ENCODE data around the gene MROH9. TPM values are rescaled to one million over a fixed set of nuclear protein-coding genes. Genes with fewer than 3 reads are reported as not detected.
"Not testable (repeated sequence)": the region's sequence is repeated elsewhere in the genome, so short reads cannot be mapped to it uniquely, and the experiment has no call there.

The MROH9 gene, protein sequence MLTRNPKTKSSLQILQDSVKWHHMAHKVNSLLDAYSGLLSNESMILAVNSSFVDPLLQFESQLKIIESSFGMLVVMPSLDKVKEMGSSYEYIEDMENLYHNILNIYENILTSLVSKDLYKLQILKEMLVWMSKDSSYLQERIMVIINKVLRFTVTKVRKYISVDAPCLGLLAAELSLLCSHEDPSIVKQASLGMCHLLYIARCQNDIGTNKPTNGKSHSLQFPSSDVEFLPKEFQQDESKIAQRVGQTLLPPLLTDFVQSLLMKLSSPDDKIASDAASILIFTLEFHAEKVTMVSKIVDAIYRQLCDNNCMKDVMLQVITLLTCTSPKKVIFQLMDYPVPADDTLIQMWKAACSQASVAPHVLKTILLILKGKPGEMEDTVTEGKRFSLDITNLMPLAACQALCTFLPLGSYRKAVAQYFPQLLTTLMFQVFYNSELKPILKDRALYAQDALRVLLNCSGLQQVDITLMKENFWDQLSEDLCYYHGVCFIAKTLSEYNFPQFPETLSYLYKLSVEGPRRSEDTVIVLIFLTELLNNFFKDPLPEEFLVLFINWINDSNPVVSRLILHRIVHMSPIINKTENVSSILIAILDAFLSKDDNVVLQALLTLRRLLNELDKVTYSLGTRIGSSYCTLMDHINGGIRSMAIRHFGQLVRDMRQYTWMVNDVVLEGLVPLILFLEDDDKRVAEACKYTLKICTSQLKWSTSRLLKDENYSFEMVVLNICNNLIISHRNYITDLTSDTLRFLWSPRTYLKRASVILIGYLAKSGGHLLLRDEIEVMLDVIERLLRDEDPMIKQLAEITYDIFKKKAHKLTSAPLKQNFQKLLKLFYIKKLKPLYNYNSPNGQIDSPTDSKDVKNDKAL
- total RNA-seq, result not detected in 2 replicates

DNA sequence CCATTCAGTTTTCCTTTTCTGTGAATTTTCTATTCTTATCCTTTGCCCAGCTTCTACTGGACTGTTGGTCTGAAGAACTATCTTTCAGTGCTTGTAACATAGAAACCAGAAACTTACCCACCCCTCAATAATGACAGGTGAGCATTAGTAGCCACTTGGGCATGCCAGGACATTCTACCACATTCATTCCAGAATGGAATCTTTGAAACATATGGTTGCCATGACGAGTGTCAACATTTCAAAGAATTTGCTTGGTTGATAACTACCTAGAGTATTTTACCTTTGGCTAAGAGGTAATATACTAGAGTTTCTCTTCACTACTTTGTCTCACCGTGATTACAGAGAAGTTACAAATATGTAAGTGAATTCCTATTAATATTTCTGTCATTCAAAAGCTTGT, at the start of gene MROH9:
TSS of gene MROH9 (plus strand) at position 304 of the 400 bp plus-strand sequence. CDS start 10,023 bp downstream, outside the sequence.
- Mint-ChIP-seq H3K4me3 (no peak within 1 kb of the TSS), H3K4me1 (no peaks in the 10 kb centered on the region), H3K27me3 (no peaks in the 10 kb centered on the region), H3K36me3 (ENCODE audit: low read depth) (no peaks in the 10 kb centered on the region), H3K9me3 (no peaks in the 10 kb centered on the region), H3K27ac (no peak within 1 kb of the TSS)
- intact Hi-C loops (cut with micrococcal nuclease), result no loop called here
- no peak for DNase-seq

DNA sequence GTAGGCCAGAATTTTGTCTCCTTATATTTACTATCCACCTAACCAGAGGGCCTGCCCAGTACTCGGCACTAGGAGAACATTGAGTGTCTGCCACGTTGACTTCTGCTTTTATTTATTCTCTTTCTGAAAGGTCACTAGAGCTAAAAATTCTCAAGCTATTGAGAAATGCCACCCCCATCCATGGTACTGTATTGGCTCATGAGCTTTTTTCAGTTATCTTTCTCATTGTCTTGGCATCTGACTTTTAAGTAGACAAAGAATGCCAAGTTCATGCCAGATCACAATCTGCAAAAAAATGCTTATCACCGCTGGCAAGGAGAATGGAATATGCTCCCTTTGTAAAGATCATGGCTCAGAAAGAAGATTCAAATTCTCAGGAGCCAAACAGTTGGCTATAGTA, 49.8 kb upstream of the MROH9 start:
- DNase-seq, result no peak
- Mint-ChIP-seq H3K27ac (no peak overlapping the region), H3K4me1 (no peaks in the 10 kb centered on the region), H3K9me3 (no peaks in the 10 kb centered on the region), H3K27me3 (peaks cover 2% of the 10 kb centered on the region), H3K36me3 (ENCODE audit: low read depth) (no peaks in the 10 kb centered on the region), H3K4me3 (no peak overlapping the region)
- intact Hi-C loops (cut with micrococcal nuclease), result no loop called here

DNA sequence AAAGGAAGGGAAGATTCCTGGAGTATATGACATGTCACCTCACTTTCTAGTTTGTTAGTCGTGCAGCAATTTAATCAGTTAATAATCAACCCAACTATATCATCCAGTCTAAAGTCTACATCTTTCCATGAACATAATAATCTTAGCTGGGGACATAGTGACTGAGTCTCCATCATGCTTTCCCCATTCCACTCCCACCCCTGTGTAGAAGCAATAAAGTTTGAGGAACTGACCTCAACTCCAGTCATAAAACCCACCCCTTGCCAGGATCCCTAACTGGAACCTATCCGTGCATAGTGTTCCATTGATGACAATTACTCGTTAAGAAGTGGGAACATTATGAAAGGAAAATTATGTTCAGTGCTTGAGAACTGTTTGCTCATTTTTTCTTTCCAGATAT, 48.9 kb upstream of the MROH9 start:
- H3K27me3 Mint-ChIP-seq, result peaks cover 2% of the 10 kb centered on the region

DNA sequence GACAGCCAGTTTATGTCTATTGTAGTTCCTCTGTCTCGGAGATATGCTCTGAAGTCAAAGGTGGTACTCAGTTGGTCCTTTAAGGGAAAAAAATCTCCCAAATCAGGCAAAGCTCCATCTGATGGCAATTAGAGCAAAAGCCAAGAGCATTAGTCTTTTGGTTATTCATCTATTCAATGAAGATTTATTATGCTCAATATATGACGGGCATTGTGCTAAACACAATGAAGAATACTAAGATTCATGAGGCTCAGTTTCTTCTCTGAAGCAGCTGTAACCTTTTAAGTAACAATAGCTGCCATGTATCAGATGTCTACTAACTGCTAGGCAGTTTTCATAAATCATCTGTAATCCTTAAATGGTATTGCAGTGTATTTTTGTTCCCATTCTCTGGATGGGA, 47.6 kb upstream of the MROH9 start:
- Mint-ChIP-seq H3K27ac (no peak overlapping the region), H3K4me1 (no peaks in the 10 kb centered on the region), H3K36me3 (ENCODE audit: low read depth) (no peaks in the 10 kb centered on the region), H3K4me3 (no peak overlapping the region), H3K9me3 (no peaks in the 10 kb centered on the region), H3K27me3 (no peaks in the 10 kb centered on the region)
- intact Hi-C loops (cut with micrococcal nuclease), result no loop called here
- DNase-seq, result no peak

More for the DNA sequence above, 48.9 kb upstream of the MROH9 start:
- H3K9me3 Mint-ChIP-seq, result no peaks in the 10 kb centered on the region
- DNase-seq, result no peak
- no peaks in the 10 kb centered on the region for H3K36me3 Mint-ChIP-seq (ENCODE audit: low read depth)
- no peaks in the 10 kb centered on the region for H3K4me1 Mint-ChIP-seq
- intact Hi-C loops (cut with micrococcal nuclease), result no loop called here
- H3K27ac Mint-ChIP-seq, result no peak overlapping the region
- H3K4me3 Mint-ChIP-seq, result no peak overlapping the region

DNA sequence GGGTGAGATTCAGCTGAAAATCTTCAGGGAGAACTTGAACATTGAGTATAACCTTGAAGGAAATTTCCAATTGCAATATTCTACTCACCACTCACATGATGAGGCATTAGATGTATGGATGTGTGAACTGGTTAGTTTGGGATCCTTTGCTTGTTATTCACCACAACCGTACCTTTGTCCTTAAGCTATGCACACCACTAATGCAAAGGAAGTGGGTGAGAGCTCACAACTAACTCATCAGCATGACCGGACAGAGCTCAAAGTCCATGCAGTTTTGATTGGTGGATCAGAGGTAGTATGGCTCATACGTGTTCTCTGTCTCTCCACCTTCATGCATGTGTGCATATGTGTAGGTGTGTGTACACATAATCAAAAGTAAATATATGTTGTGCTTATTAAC, 43.5 kb upstream of the MROH9 start:
- Mint-ChIP-seq H3K36me3 (ENCODE audit: low read depth) (no peaks in the 10 kb centered on the region), H3K27ac (no peak overlapping the region), H3K27me3 (no peaks in the 10 kb centered on the region), H3K4me3 (no peak overlapping the region), H3K4me1 (no peaks in the 10 kb centered on the region), H3K9me3 (no peaks in the 10 kb centered on the region)
- intact Hi-C loops (cut with micrococcal nuclease), result no loop called here
- no peak for DNase-seq

DNA sequence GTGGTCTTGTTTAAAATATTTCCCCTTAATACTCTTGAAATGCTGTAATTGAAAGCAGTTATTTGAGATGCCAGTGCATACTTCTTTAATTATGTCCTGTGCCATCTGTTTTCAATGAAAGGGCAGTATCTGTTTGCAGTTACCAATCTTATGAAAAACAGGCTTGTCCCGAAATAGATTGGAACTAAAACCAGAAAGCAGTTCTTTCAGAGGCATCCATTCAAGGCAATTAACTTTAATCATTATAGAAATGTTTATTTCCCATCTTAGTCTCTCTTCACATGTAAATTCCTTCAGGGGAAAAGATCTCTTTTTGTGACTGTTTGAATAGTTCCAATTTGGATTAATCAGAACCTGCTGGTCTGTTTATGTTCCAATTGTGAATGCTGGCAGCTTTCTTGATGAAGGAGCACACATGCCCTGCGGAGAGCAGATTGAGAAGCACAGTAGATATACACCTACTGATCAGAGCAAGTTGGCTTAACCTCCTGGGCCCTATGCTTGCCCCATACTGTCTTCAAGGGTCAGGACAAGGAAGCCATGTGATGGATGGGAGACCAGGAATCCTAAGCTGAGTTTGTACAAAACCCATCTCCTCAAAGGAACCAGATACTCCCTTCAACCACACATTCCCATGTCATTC, 41.6 kb upstream of the MROH9 start:
- Mint-ChIP-seq H3K4me3 (no peak overlapping the region), H3K27ac (no peak overlapping the region), H3K9me3 (no peaks in the 10 kb centered on the region), H3K27me3 (peaks cover 2% of the 10 kb centered on the region), H3K36me3 (ENCODE audit: low read depth) (no peaks in the 10 kb centered on the region), H3K4me1 (no peaks in the 10 kb centered on the region)
- intact Hi-C loops (cut with micrococcal nuclease), result no loop called here
- no peak for DNase-seq

DNA sequence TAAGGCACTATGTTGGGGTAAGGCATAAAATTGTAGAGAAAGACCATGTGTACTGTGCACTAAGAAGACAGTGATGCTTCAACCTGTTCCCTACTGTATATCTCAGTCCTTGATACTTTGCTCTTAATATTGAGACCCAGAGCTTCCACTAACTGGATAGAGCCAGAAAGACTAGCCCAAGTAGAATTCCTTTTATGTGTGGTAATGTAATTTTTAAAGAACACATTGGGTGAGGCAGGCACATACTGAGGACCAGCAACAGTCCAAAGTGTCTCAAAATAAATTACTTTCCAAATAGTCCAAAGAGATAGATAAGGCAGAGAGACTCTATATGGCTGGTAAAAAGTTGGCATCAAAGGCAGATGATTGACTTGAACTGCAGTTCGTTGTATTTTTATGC, 31.4 kb upstream of the MROH9 start:
- Mint-ChIP-seq H3K36me3 (ENCODE audit: low read depth) (no peaks in the 10 kb centered on the region), H3K27ac (no peak overlapping the region), H3K9me3 (no peaks in the 10 kb centered on the region), H3K4me3 (no peak overlapping the region), H3K4me1 (no peaks in the 10 kb centered on the region), H3K27me3 (no peaks in the 10 kb centered on the region)
- intact Hi-C loops (cut with micrococcal nuclease), result no loop called here
- no peak for DNase-seq

DNA sequence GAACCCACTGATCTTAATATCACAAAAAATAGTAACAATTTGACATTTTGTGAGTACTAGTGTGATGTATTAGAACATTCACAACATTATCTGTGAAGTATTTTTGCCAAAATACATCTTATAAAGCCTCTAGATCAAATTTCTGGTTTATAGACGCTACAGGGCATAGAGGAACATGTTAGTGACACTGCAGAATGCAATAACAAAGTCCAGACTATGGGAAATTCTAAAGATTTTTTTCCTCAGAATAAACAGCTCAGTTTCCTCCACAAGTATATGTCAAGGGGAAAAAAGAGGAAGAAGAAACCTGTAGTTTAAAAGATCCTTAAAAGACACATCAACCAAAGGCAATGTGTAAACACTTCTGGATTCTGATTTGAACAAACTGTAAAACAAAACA, 26.4 kb upstream of the MROH9 start:
- Mint-ChIP-seq H3K9me3 (no peaks in the 10 kb centered on the region), H3K4me1 (no peaks in the 10 kb centered on the region), H3K27ac (no peak overlapping the region), H3K4me3 (no peak overlapping the region), H3K36me3 (ENCODE audit: low read depth) (no peaks in the 10 kb centered on the region), H3K27me3 (no peaks in the 10 kb centered on the region)
- intact Hi-C loops (cut with micrococcal nuclease), result no loop called here
- DNase-seq, result no peak

DNA sequence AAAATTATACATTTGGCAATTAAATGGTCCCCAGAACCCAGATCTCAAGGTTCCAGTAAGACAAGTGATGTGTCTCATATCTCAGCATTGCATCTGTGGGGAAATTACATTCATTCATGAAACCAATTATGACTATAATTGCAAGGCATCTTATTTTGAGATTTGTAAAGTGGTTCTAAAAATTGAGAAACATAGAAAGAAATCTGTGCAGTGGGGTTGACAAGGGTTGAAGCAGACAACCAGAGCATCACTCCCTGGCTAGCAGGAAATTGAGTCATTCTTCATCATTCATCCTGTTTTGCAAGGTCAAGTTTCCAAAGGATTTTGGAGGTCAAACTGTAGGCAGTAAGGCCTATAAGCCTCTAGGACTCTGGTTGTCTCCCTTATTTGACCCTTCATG, 25.1 kb upstream of the MROH9 start:
- no peak overlapping the region for H3K27ac Mint-ChIP-seq
- no peak for DNase-seq
- no peak overlapping the region for H3K4me3 Mint-ChIP-seq
- intact Hi-C loops (cut with micrococcal nuclease), result no loop called here
- no peaks in the 10 kb centered on the region for H3K4me1 Mint-ChIP-seq
- no peaks in the 10 kb centered on the region for H3K27me3 Mint-ChIP-seq
- no peaks in the 10 kb centered on the region for H3K9me3 Mint-ChIP-seq
- no peaks in the 10 kb centered on the region for H3K36me3 Mint-ChIP-seq (ENCODE audit: low read depth)

DNA sequence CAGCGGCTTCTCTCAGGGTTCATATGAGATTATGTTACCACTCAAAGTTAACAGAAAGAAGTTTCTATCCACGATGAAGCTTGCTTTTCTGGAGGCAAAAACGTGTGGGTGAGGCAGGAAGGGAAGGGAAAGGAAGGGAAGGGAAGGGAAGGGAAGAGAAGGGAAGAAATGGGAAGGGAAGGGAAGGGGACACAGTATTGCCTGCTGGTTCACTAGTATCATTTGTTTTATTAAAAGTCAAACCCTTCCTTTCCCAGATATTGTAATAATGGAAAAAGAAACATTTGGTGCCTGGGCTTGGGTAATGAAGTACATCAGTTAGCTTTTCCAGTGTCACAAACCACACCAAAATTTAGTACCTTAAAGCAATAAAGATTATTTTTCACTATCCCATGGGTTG, 18.0 kb upstream of the MROH9 start:
- Mint-ChIP-seq H3K9me3 (peaks cover 10% of the 10 kb centered on the region), H3K4me1 (no peaks in the 10 kb centered on the region), H3K27ac (no peak overlapping the region), H3K36me3 (ENCODE audit: low read depth) (no peaks in the 10 kb centered on the region), H3K27me3 (no peaks in the 10 kb centered on the region), H3K4me3 (no peak overlapping the region)
- intact Hi-C loops (cut with micrococcal nuclease), result no loop called here
- no peak for DNase-seq

DNA sequence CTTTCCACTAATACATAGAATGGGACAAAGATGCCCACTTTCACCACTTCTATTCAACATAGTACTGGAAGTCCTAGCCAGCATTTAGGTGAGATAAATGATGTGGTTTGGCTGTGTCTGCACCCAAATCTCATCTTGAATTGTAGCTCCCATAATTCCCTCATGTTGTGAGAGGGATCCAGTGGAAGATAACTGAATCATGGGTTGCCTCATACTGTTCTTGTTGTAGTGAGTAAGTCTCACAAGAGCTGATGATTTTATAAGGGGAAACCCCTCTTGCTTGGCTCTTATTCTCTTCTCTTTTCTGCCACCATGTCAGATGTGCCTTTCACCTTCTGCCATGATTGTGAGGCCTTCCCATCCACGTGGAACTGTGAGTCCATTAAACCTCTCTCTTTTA, 10.7 kb upstream of the MROH9 start:
- not testable (repeated sequence) for H3K4me3 Mint-ChIP-seq; H3K9me3 Mint-ChIP-seq; H3K36me3 Mint-ChIP-seq (ENCODE audit: low read depth); DNase-seq; H3K4me1 Mint-ChIP-seq; H3K27ac Mint-ChIP-seq; H3K27me3 Mint-ChIP-seq
- intact Hi-C loops (cut with micrococcal nuclease), result loop anchor here (5.0 kb wide), 1 partner anchor 252 kb away; no protein-coding TSS in a partner anchor

DNA sequence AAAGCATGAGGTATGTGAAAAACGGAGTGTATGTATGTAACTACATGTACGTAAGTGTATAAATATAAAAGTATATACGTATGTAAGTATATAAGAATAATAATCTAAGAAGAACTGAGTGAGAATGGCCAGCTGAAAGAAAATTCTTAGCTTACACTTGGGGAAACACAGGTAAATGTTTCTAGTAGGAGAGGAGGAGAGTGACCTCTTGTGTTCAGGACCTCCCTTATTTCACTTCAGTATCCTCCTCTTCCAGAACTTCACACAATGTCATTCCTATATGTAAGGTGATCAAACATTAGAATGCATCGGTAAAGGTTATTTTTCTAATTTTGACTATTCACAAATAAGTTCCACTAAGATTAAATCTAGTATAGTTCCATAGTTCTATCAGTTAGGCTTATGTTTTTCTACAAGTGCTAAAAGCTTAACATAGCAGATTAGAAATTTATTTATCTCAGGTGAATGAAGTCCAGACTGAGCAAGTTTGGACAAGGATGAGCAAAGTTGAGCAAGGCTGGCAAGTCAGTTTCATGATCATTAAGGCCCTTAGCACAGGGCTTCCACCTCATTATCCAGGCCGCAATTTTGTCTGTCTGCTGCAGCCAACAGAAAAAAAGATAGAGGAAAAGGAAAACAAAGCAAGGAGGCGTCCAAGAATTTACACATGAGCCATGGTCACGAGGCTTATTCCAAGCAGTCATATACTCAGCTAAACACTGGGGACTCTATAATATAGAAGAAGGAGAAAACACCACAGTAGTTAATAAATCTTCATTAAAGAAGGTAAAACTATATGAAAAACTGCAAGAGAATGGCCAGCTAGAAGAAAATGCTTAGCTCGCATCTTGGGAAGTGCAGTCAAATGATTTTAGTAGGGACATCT, 7.1 kb upstream of the MROH9 start:
- Mint-ChIP-seq H3K9me3 (no peaks in the 10 kb centered on the region), H3K4me3 (no peak overlapping the region), H3K4me1 (no peaks in the 10 kb centered on the region), H3K36me3 (ENCODE audit: low read depth) (no peaks in the 10 kb centered on the region), H3K27ac (no peak overlapping the region), H3K27me3 (peaks cover 4% of the 10 kb centered on the region)
- DNase-seq, result no peak
- intact Hi-C loops (cut with micrococcal nuclease), result loop anchor here (2.0 to 5.0 kb wide), 2 partner anchors 239 to 256 kb away; no protein-coding TSS in a partner anchor

DNA sequence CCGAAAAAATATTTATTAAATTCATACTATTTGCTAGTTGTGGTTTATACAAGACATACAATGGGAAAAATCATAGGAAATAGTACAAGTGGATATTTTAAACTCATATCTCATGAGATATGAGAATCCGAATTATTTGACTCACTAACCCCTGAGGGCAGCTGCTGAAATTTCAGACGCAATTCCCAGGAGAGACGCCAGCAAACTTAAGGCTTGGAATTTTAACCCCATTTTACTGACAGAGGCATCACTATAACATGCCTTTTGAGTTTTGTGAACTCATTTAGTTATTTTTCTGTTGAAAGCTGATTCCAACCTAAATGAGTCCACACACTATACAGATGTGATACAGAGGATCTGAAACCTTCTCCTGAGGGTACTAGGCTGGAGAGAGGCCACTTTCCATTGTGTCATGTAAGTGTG, 5.9 kb upstream of the MROH9 start:
- intact Hi-C loops (cut with micrococcal nuclease), result loop anchor here (2.0 to 5.0 kb wide), 2 partner anchors 241 to 257 kb away; no protein-coding TSS in a partner anchor
- Mint-ChIP-seq H3K9me3 (no peaks in the 10 kb centered on the region), H3K4me1 (no peaks in the 10 kb centered on the region), H3K36me3 (ENCODE audit: low read depth) (no peaks in the 10 kb centered on the region), H3K27me3 (peaks cover 4% of the 10 kb centered on the region), H3K4me3 (no peak overlapping the region), H3K27ac (no peak overlapping the region)
- DNase-seq, result no peak
